Measurements from ENCODE around the gene GRM1.

The GRM1 gene

DNA sequence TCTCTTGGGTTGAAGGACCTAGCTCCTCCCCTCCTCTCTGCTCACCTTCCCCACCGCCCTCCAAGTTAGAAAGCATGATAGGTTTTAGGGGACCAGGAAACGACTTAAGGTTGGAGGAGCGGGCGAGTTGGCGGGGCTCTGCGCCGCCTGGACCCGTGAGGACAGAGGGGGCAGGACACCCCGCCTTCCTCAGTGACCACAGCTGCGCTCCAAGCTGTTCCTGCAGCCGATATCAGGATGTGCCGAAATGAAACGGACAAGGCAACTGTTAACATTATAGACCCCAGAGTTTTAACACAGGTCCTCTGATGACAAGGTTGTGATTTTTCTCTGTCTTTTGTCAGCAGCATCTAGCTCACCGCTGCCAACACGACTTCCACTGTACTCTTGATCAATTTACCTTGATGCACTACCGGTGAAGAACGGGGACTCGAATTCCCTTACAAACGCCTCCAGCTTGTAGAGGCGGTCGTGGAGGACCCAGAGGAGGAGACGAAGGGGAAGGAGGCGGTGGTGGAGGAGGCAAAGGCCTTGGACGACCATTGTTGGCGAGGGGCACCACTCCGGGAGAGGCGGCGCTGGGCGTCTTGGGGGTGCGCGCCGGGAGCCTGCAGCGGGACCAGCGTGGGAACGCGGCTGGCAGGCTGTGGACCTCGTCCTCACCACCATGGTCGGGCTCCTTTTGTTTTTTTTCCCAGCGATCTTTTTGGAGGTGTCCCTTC, at the start of gene GRM1:
Gene GRM1, plus strand, starts transcription at position 212 of the 722 bp plus-strand sequence. Its CDS starts 456 bp downstream, at position 668.
- Histone ChIP-seq H3K79me2 (ENCODE audit: low read length) (no peaks in the 10 kb centered on the region), H3K4me2 (ENCODE audit: low read length) (no peak within 1 kb of the TSS), H2AFZ (ENCODE audit: low read depth, low read length) (no peak within 1 kb of the TSS), H3K27ac (ENCODE audit: low read length) (no peak within 1 kb of the TSS), H3K9me3 (ENCODE audit: insufficient read depth, low read length) (no peaks in the 10 kb centered on the region), H3K4me3 (ENCODE audit: low read length) (no peak within 1 kb of the TSS), H4K20me1 (ENCODE audit: insufficient read depth, low read length) (no peaks in the 10 kb centered on the region), H3K9ac (ENCODE audit: low read length) (no peak within 1 kb of the TSS), H3K4me1 (ENCODE audit: low read length) (no peaks in the 10 kb centered on the region), H3K27me3 (ENCODE audit: low read depth, low read length) (no peaks in the 10 kb centered on the region), H3K36me3 (replicated peaks; ENCODE audit: low read depth, low read length) (no peaks in the 10 kb centered on the region)
- TF ChIP-seq CTCF (IDR thresholded peaks at IDR 0.05; ENCODE audit: low read depth, low read length) (no peak), EZH2phosphoT487 (IDR thresholded peaks at IDR 0.05; ENCODE audit: low read depth) (no peak)

GRCh38 chr6:146009338-146009737, 19.5 kb upstream of the GRM1 start:
- no peaks in the 10 kb centered on the region for H3K9me3 ChIP-seq (ENCODE audit: insufficient read depth, low read length)
- H3K27ac ChIP-seq (ENCODE audit: low read length), result no peak overlapping the region
- TF ChIP-seq EZH2phosphoT487 (IDR thresholded peaks at IDR 0.05; ENCODE audit: low read depth) (no peak), CTCF (IDR thresholded peaks at IDR 0.05; ENCODE audit: low read depth, low read length) (no peak)
- H4K20me1 ChIP-seq (ENCODE audit: insufficient read depth, low read length), result no peaks in the 10 kb centered on the region
- no peaks in the 10 kb centered on the region for H3K36me3 ChIP-seq (replicated peaks; ENCODE audit: low read depth, low read length)
- H3K4me3 ChIP-seq (ENCODE audit: low read length), result no peak overlapping the region
- no peak overlapping the region for H3K4me2 ChIP-seq (ENCODE audit: low read length)
- H2AFZ ChIP-seq (ENCODE audit: low read depth, low read length), result no peak overlapping the region
- no peaks in the 10 kb centered on the region for H3K79me2 ChIP-seq (ENCODE audit: low read length)
- H3K9ac ChIP-seq (ENCODE audit: low read length), result no peak overlapping the region
- H3K27me3 ChIP-seq (ENCODE audit: low read depth, low read length), result no peaks in the 10 kb centered on the region
- no peaks in the 10 kb centered on the region for H3K4me1 ChIP-seq (ENCODE audit: low read length)

- TF ChIP-seq CTCF (IDR thresholded peaks at IDR 0.05; ENCODE audit: low read depth, low read length), result no peak
- no peak for TF ChIP-seq EZH2phosphoT487 (IDR thresholded peaks at IDR 0.05; ENCODE audit: low read depth)
- Histone ChIP-seq H3K4me3 (ENCODE audit: low read length) (no peak overlapping the region), H3K27ac (ENCODE audit: low read length) (no peak overlapping the region), H3K9ac (ENCODE audit: low read length) (no peak overlapping the region), H3K9me3 (ENCODE audit: insufficient read depth, low read length) (no peaks in the 10 kb centered on the region), H3K4me1 (ENCODE audit: low read length) (no peaks in the 10 kb centered on the region), H3K4me2 (ENCODE audit: low read length) (no peak overlapping the region), H4K20me1 (ENCODE audit: insufficient read depth, low read length) (no peaks in the 10 kb centered on the region), H2AFZ (ENCODE audit: low read depth, low read length) (no peak overlapping the region), H3K27me3 (ENCODE audit: low read depth, low read length) (no peaks in the 10 kb centered on the region), H3K79me2 (ENCODE audit: low read length) (no peaks in the 10 kb centered on the region), H3K36me3 (replicated peaks; ENCODE audit: low read depth, low read length) (no peaks in the 10 kb centered on the region)
These were observed 14.6 kb upstream of the GRM1 start for GRCh38 chr6:146014233-146014632.

DNA sequence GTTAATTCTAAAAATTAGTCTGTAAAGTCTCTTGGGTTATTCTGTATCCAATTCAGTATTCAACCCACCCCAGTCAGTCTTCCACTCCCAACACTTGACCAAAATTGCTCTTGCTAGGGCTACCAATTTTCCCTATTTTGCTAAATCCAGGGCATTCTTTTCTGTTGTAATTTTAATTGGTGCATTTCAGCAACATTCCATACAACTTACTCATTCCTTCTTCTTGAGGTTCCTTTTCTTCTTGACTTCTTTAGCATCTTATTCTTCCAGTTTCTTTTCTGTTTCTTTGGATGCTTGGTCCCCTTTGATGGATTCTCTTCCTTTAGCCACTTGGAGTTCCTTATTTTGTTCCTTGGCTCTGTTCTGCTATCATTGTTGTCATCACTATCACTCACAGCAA, 11.2 kb upstream of the GRM1 start:
- Histone ChIP-seq H3K4me2 (ENCODE audit: low read length) (no peak overlapping the region), H3K27me3 (ENCODE audit: low read depth, low read length) (no peaks in the 10 kb centered on the region), H3K36me3 (replicated peaks; ENCODE audit: low read depth, low read length) (no peaks in the 10 kb centered on the region), H3K27ac (ENCODE audit: low read length) (no peak overlapping the region), H4K20me1 (ENCODE audit: insufficient read depth, low read length) (no peaks in the 10 kb centered on the region), H3K4me1 (ENCODE audit: low read length) (no peaks in the 10 kb centered on the region), H2AFZ (ENCODE audit: low read depth, low read length) (no peak overlapping the region), H3K4me3 (ENCODE audit: low read length) (no peak overlapping the region), H3K9ac (ENCODE audit: low read length) (no peak overlapping the region), H3K79me2 (ENCODE audit: low read length) (no peaks in the 10 kb centered on the region), H3K9me3 (ENCODE audit: insufficient read depth, low read length) (no peaks in the 10 kb centered on the region)
- TF ChIP-seq CTCF (IDR thresholded peaks at IDR 0.05; ENCODE audit: low read depth, low read length) (no peak), EZH2phosphoT487 (IDR thresholded peaks at IDR 0.05; ENCODE audit: low read depth) (no peak)

Data from OCI-LY3 (cell line).